Panc1 (cell line): Measurements from ENCODE around the gene MPL.

Experiments used
- CTCF ChIP-seq: fragments of 450-650 bp; IDR thresholded peaks from 2 replicates; pipeline ENCODE4 v1.5.1; 2017; ENCODE audit warnings: mild to moderate bottlenecking
- POLR2AphosphoS5 ChIP-seq: IDR thresholded peaks from 2 replicates; pipeline ENCODE4 v1.6.1; 2012; ENCODE audit warnings: mild to moderate bottlenecking, low read depth, low read length, moderate library complexity
- REST ChIP-seq, 2 experiments: IDR thresholded peaks; 2 replicates each; pipeline ENCODE4 v1.6.1; 2011 to 2012; ENCODE audit warnings: low read depth in 2 of 2, control low read depth in 1 of 2, low read length in 1 of 2, mild to moderate bottlenecking in 1 of 2, moderate library complexity in 1 of 2; ENCODE audit not compliant: insufficient read depth in 1 of 2
- SIN3A ChIP-seq: IDR thresholded peaks from 2 replicates; pipeline ENCODE4 v1.6.1; 2012; ENCODE audit warnings: low read depth, mild to moderate bottlenecking, low read length, moderate library complexity, borderline replicate concordance; ENCODE audit not compliant: insufficient read depth
- TCF7L2 ChIP-seq: IDR thresholded peaks from 2 replicates; pipeline ENCODE4 v1.6.1; 2011; ENCODE audit warnings: mild to moderate bottlenecking, low read depth, low read length, inconsistent platforms

- no peak for TF ChIP-seq TCF7L2
- no peak for TF ChIP-seq CTCF
- no peak for TF ChIP-seq REST (IDR thresholded peaks at IDR 0.05; ENCODE audit: insufficient read depth in 1 of 2, low read depth in 2 of 2, low read length in 1 of 2)
- TF ChIP-seq POLR2AphosphoS5, result no peak
- no peak for TF ChIP-seq SIN3A
Observed at GRCh38 chr1:43365678-43366077, 28.1 kb downstream of the MPL start.
